OCI-M2 (cell line): ENCODE data around the gene ARHGEF17.

Experiments
- DNase-seq: peaks from one replicate; lab custom pipeline; 2025; ENCODE audit not compliant: unreplicated experiment; lab: John Stamatoyannopoulos, UW

ARHGEF17 gene

DNA sequence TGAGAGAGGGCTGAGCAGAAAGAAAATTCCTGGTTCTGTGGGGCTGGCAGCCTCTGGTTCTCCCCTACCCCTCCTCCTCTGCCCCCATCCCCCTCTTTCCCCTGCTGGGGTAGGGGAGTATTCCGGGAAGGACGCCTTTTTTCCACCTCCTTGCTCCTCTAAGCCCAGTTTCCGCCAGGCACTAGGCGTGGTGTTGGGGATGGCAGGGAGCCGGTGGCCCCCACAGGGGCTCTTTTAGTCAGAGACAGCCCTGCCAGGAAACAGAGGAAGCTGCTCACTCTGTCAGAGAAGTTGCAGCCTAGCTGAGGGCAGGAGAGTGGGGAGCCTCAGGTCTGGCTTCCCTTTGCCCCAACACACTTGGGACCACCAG, 15.6 kb upstream of the ARHGEF17 start:
- no peak for DNase-seq

DNA sequence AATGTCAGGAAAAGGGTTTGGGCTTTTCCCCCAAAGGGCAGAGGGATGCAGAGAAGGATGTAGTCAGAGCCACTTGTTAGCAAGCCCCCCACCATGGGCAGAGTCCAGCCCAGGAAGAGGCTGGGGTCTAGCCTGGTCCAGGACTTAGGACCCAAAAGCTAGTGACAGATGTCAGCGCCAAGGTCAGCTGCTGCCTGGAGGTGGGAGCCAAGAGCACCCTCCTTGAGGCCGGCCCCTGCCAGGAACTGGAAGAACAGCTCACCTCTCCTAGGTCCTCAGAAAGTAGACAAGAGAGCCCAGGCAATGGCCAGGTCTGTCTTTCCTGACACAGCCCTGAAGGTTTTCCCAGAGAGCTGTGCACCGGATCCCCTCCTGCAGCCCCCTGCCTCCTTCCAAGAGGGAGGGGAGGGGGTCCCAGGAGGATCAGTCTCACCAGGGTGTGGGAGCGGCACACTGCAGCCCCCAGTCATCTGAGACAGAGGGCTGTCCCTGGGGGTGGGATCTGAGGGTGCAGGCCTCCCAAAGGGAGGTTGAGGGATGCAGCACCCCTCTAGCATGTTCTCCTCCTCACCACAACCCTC, 14.6 kb upstream of the ARHGEF17 start:
- DNase-seq: no peak

DNA sequence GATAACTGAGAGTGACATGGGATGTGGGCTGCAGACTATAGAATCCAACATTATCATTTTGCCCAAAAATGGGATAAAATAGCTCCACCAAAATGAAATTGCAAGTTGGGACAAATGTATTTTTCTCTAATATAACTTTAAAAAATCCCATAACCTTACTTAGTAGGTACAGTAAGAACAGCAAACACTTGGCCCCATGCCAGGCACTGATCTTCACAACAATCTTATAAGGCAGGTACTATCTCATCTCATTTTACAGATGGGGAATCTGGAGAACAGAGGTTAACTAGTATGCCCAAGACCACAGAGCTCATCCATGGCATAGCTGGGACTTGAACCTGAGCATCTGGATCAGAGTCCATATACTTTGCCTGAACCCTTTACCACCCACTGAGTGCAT, 13.5 kb upstream of the ARHGEF17 start:
- no peak for DNase-seq

GRCh38 chr11:73295241-73295995, 12.7 kb upstream of the ARHGEF17 start:
- DNase-seq: peak; percentile 38

DNA sequence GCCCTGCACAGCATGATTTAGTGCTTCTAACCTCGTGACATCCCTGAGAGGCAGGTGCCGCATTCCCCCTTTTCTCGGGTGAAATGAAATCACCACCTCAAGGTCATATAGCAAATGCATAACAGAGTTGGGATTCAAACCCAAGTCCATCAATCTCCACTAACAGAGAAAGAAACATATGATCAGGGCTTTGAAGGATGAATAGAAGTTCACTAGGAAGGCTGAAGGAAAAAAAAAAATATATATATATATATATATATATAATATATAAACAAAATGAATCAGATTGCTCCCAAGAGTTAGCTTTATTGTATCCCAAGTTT, 12.1 kb upstream of the ARHGEF17 start:
- DNase-seq: no peak

DNA sequence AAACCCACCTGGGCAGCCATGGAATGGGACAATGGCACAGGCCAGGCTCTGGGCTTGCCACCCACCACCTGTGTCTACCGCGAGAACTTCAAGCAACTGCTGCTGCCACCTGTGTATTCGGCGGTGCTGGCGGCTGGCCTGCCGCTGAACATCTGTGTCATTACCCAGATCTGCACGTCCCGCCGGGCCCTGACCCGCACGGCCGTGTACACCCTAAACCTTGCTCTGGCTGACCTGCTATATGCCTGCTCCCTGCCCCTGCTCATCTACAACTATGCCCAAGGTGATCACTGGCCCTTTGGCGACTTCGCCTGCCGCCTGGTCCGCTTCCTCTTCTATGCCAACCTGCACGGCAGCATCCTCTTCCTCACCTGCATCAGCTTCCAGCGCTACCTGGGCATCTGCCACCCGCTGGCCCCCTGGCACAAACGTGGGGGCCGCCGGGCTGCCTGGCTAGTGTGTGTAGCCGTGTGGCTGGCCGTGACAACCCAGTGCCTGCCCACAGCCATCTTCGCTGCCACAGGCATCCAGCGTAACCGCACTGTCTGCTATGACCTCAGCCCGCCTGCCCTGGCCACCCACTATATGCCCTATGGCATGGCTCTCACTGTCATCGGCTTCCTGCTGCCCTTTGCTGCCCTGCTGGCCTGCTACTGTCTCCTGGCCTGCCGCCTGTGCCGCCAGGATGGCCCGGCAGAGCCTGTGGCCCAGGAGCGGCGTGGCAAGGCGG, 11.4 kb upstream of the ARHGEF17 start:
- no peak for DNase-seq

DNA sequence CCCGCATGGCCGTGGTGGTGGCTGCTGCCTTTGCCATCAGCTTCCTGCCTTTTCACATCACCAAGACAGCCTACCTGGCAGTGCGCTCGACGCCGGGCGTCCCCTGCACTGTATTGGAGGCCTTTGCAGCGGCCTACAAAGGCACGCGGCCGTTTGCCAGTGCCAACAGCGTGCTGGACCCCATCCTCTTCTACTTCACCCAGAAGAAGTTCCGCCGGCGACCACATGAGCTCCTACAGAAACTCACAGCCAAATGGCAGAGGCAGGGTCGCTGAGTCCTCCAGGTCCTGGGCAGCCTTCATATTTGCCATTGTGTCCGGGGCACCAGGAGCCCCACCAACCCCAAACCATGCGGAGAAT, 10.9 kb upstream of the ARHGEF17 start:
- DNase-seq: no peak

DNA sequence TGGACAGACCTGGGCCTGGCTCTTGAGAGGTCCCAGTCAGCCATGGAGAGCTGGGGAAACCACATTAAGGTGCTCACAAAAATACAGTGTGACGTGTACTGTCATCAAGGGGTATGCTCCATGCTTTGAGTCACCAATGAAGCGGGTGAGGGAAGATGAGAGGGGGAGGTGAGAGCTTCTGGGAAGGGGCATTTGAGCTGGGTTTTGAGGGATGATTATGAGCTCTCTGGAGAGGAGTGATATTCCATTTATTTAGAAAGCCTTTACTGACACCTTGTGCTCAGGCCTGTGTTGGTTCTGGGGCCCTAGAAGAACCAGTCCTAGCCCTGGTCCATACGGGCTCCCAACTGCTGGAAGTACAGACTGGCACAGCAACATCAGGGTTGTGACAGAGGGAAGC, 10.4 kb upstream of the ARHGEF17 start:
- DNase-seq: no peak

DNA sequence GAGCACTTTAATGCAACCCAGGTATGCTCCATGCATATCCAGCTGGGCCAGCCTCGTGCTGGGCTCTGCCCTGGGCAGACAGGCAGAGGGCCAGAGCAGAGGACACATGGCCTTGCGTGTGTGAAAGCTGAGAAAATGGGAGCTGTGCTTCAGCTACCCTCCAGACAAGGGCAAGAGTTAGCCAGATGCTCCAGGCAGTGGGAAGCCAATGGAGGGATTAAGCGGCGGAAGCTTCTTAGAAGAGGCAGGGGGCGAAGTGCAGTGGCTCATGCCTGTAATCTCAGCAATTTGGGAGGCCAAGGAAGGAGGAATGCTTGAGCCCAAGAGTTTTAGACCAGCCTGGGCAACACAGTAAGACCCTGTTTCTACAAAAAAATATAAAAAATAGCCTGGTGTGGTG, 9.8 kb upstream of the ARHGEF17 start:
- DNase-seq: no peak

DNA sequence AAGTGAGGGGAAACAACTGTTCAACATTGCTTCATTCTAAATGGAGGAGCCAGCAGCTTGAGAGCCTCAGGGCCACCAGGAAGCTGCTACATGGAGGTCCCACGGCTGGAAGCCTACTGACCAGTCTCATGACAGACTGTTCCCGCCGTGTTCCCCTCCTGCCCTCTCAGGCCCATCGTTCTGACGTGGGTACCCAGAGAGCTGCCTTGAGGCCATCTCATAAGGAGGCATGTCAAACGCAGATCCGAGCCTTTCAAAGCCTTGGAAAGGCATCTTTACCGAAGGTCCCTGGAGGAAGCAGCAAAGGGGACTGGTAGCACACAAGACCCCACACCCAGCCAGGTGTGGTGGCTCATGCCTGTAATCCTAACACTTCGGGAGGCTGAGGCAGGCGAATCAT, 8.3 kb upstream of the ARHGEF17 start:
- no peak for DNase-seq

DNA sequence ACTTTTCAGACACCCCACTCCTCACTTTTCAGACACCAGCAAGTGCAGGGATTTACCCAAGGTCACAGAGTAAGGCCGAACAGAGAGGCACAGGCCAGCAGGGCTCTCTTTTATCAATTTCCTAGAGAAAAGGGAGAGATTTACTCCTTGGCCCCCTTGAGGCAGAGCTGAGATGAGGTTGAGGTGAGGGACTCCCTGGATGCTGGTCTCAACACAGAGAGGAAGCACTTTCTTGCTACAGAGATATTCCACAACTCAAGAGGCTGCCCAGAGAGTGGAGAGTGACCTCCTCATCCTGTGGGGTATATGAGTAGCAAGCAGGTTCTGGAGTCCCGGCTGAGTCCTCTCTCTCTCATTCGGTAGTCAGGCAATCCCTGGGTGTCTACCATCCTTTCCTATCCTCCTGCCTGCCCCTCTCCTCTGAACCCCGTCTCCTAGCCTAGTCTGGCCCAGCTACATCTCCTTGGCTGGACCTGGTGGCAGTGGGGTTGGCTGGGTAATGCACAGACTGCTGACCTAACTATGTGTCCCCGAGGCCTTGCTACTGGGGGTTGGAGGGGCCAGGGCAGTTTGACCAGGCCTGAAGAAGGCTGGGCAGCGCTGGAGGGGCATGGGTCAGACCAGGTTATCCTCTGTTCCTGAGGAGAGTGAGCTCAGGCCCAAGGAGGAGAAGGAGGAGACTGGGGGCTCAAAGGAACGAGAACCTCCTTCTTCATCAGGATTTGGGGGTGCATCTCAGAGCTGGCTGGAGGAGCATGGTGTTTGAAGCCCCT, 1.8 kb upstream of the ARHGEF17 start:
- DNase-seq: no peak

- DNase-seq: no peak
Observed at GRCh38 chr11:73306977-73307322, 1.1 kb upstream of the ARHGEF17 start.

DNA sequence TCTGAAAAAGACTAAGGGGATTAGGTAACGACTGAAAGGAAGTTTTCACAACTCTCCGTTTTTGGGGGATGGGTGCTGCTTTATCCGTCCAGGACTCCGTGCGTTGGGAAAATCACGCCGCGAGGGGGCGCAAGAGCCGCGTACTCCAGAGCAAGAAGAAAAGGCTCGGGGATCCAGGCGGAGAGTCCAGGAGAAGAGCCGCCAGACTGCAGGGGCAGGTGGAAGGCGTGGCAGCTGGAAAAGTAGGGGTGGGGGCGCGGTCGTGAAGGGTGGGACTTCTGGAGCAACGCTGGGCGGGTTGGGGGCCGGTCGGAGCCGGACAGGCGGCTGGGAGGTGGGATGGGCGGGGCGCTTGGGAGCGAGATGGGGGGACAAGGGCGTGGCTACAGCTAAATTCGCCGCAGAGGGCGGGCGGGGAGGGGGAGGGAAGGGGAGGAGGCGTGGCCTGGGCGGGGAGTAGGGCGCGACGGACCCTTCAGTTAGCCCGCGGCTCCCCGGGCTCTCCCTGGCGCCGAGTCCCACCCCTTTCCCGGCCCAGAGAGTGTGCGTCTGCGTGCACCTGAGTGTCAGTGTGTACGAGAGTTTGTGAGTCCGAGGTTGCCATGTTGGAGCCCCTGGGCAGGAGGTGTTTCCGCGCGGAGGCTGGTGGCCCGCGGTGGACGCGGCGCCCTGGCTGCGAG, 613 bp upstream of the ARHGEF17 start:
- peak; percentile 37 for DNase-seq

GRCh38 chr11:73308961-73309919, 1.2 kb downstream of the ARHGEF17 start:
- DNase-seq: no peak

DNA sequence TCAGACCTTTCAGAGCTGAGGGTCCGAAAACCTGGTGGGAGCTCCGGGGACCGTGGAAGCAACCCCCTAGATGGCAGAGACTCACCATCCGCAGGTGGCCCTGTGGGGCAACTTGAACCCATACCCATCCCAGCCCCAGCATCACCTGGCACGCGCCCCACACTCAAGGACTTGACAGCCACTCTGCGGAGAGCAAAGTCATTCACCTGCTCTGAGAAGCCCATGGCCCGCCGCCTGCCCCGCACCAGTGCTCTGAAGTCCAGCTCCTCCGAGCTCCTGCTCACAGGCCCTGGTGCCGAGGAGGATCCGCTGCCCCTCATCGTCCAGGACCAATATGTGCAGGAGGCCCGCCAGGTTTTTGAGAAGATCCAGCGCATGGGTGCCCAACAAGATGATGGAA, 2.0 kb downstream of the ARHGEF17 start:
- no peak for DNase-seq

GRCh38 chr11:73310661-73311393, 2.8 kb downstream of the ARHGEF17 start:
- DNase-seq: no peak

GRCh38 chr11:73311394-73311869, 3.4 kb downstream of the ARHGEF17 start:
- no peak for DNase-seq

- no peak for DNase-seq
Observed at GRCh38 chr11:73312036-73312435, 4.0 kb downstream of the ARHGEF17 start.

GRCh38 chr11:73312851-73313327, 4.8 kb downstream of the ARHGEF17 start:
- DNase-seq: no peak
